Caco-2 (cell line): Measurements from ENCODE around the gene DCUN1D1. TPM values are rescaled to one million over a fixed set of nuclear protein-coding genes. Genes with fewer than 3 reads are reported as not detected.

Source experiments
- BruUV-seq: library from RNA; stranded (reverse); fragments of 400-500 nt; replicated peaks from 2 replicates; lab custom pipeline; 2021; lab: Mats Ljungman, UMichigan
- CTCF ChIA-PET: fragments of 300-600 bp; sonication (Branson Sonifier 250); formaldehyde crosslinking; loops from one replicate; lab custom pipeline; 2022; ENCODE audit warnings: antibody characterized with exemption; lab: Charles Lee
- POLR2A ChIA-PET: fragments of 300-600 bp; sonication (Branson Sonifier 250); formaldehyde crosslinking; loops from one replicate; lab custom pipeline; 2022; ENCODE audit warnings: antibody characterized with exemption; lab: Charles Lee
- DNase-seq, 2 experiments: peaks; one replicate each; pipeline versions ENCODE4 v3.0.0 to v3.0.0-alpha.2; 2020 to 2022
- H3K27me3 ChIP-seq: replicated peaks from 2 replicates; pipeline ENCODE4 v1.6.0; 2011; ENCODE audit warnings: low read length; ENCODE audit not compliant: control insufficient read depth, insufficient read depth
- H3K36me3 ChIP-seq: 2 replicates; pipeline ENCODE4 v1.5.1; 2011; ENCODE audit warnings: low read length; ENCODE audit not compliant: control insufficient read depth, insufficient read depth
- H3K4me1 ChIP-seq: fragments of 250-450 bp; sonication (Bioruptor Pico); 2 replicates; pipeline ENCODE4 v1.5.1; 2020; ENCODE audit warnings: mild to moderate bottlenecking
- H3K4me3 ChIP-seq: 2 replicates; pipeline ENCODE4 v1.5.1; 2011; ENCODE audit warnings: low read depth, mild to moderate bottlenecking, control low read depth, low read length
- H3K9me3 ChIP-seq: fragments of 250-450 bp; sonication (Bioruptor Pico); 2 replicates; pipeline ENCODE4 v1.5.1; 2020; ENCODE audit warnings: mild to moderate bottlenecking, moderate library complexity
- H3K27ac Mint-ChIP-seq: one replicate; pipeline ENCODE4 v1.8.0; 2022; ENCODE audit warnings: mixed read lengths; ENCODE audit not compliant: unreplicated experiment
- H3K27me3 Mint-ChIP-seq: one replicate; pipeline ENCODE4 v1.8.0; 2022; ENCODE audit warnings: mixed read lengths; ENCODE audit not compliant: insufficient read depth, unreplicated experiment
- H3K36me3 Mint-ChIP-seq: one replicate; pipeline ENCODE4 v1.8.0; 2022; ENCODE audit warnings: mild to moderate bottlenecking, mixed read lengths; ENCODE audit not compliant: insufficient read depth, unreplicated experiment
- H3K4me1 Mint-ChIP-seq: one replicate; pipeline ENCODE4 v1.8.0; 2022; ENCODE audit warnings: low read depth, mixed read lengths; ENCODE audit not compliant: unreplicated experiment
- H3K4me3 Mint-ChIP-seq: one replicate; pipeline ENCODE4 v1.8.0; 2022; ENCODE audit warnings: mild to moderate bottlenecking, moderate library complexity, mixed read lengths; ENCODE audit not compliant: unreplicated experiment
- H3K9me3 Mint-ChIP-seq: one replicate; pipeline ENCODE4 v1.8.0; 2022; ENCODE audit warnings: mixed read lengths; ENCODE audit not compliant: unreplicated experiment
- CTCF ChIP-seq, 2 experiments: fragments of 200-600 bp in 1 of 2; IDR thresholded peaks; 1 replicate in 1 of 2; 2 replicates in 1 of 2; pipeline versions ENCODE4 v1.5.1 to v1.8.0; 2011 to 2022; ENCODE audit warnings: antibody characterized with exemption in 1 of 2, control low read depth in 1 of 2, inconsistent platforms in 1 of 2, low read depth in 1 of 2, low read length in 1 of 2, mild to moderate bottlenecking in 1 of 2, moderate library complexity in 1 of 2; ENCODE audit not compliant: insufficient read depth in 1 of 2, severe bottlenecking in 1 of 2, unreplicated experiment in 1 of 2
- intact Hi-C: fragments of 100-400 bp; cut with micrococcal nuclease; formaldehyde crosslinking; loops from one replicate; pipeline ENCODE4 v1.10.0; 2022; ENCODE audit not compliant: unreplicated experiment
- total RNA-seq: library from RNA; stranded (reverse); gene quantifications from 2 replicates; pipeline ENCODE4 v1.2.3, GENCODE V29; 2022

Gene DCUN1D1
- total RNA-seq, 1 experiment from 2014 or later, result 51.2 TPM

GRCh38 chr3:182981038-182981380 is 671 bp upstream of the DCUN1D1 start:
- H3K4me1 Mint-ChIP-seq, result no peaks in the 10 kb centered on the region
- DNase-seq, result no peak
- intact Hi-C loops, result no loop called here
- TF ChIP-seq CTCF (IDR thresholded peaks at IDR 0.05; ENCODE audit: insufficient read depth in 1 of 2, low read depth in 1 of 2, low read length in 1 of 2, severe bottlenecking in 1 of 2, unreplicated experiment in 1 of 2), result no peak
- H3K27me3 Mint-ChIP-seq, result no peaks in the 10 kb centered on the region
- ChIA-PET CTCF (no interaction called here), POLR2A (no interaction called here)
- Histone ChIP-seq H3K36me3 (no peaks in the 10 kb centered on the region), H3K9me3 (no peaks in the 10 kb centered on the region), H3K27me3 (no peaks in the 10 kb centered on the region), H3K4me3 (peak overlapping the region; percentile 61), H3K4me1 (peaks cover 9% of the 10 kb centered on the region)
- H3K36me3 Mint-ChIP-seq, result peaks cover 6% of the 10 kb centered on the region
- peak overlapping the region; percentile 84 for H3K4me3 Mint-ChIP-seq
- H3K27ac Mint-ChIP-seq, result peak overlapping the region; percentile 52
- BruUV-seq, result no TSS peak
- H3K9me3 Mint-ChIP-seq, result no peaks in the 10 kb centered on the region

GRCh38 chr3:182979674-182980191 is 605 bp downstream of the DCUN1D1 start:
- Mint-ChIP-seq H3K4me1 (no peaks in the 10 kb centered on the region), H3K9me3 (no peaks in the 10 kb centered on the region), H3K36me3 (peaks cover 6% of the 10 kb centered on the region), H3K27me3 (no peaks in the 10 kb centered on the region), H3K4me3 (peak overlapping the region; percentile 84), H3K27ac (peak overlapping the region; percentile 55)
- BruUV-seq, result no TSS peak
- intact Hi-C loops, result no loop called here
- peak in 1 of 2 experiments; percentile 39 for DNase-seq
- no peak for TF ChIP-seq CTCF (IDR thresholded peaks at IDR 0.05; ENCODE audit: insufficient read depth in 1 of 2, low read depth in 1 of 2, low read length in 1 of 2, severe bottlenecking in 1 of 2, unreplicated experiment in 1 of 2)
- Histone ChIP-seq H3K9me3 (no peaks in the 10 kb centered on the region), H3K27me3 (no peaks in the 10 kb centered on the region), H3K4me3 (peak overlapping the region; percentile 61), H3K36me3 (no peaks in the 10 kb centered on the region), H3K4me1 (peaks cover 9% of the 10 kb centered on the region)
- ChIA-PET CTCF (no interaction called here), POLR2A (no interaction called here)

GRCh38 chr3:182979103-182979673 is 1.1 kb downstream of the DCUN1D1 start:
- intact Hi-C loops, result no loop called here
- H3K4me3 Mint-ChIP-seq, result peak overlapping the region; percentile 84
- H3K27me3 Mint-ChIP-seq, result no peaks in the 10 kb centered on the region
- TSS peak; percentile 73 for BruUV-seq
- no peaks in the 10 kb centered on the region for H3K36me3 ChIP-seq
- no peak for DNase-seq
- POLR2A ChIA-PET, result no interaction called here
- H3K4me3 ChIP-seq, result peak overlapping the region; percentile 61
- H3K27me3 ChIP-seq, result no peaks in the 10 kb centered on the region
- TF ChIP-seq CTCF (IDR thresholded peaks at IDR 0.05; ENCODE audit: insufficient read depth in 1 of 2, low read depth in 1 of 2, low read length in 1 of 2, severe bottlenecking in 1 of 2, unreplicated experiment in 1 of 2), result no peak
- no peaks in the 10 kb centered on the region for H3K4me1 Mint-ChIP-seq
- H3K4me1 ChIP-seq, result peaks cover 9% of the 10 kb centered on the region
- H3K27ac Mint-ChIP-seq, result peak overlapping the region; percentile 55
- H3K36me3 Mint-ChIP-seq, result peaks cover 6% of the 10 kb centered on the region
- H3K9me3 ChIP-seq, result no peaks in the 10 kb centered on the region
- no peaks in the 10 kb centered on the region for H3K9me3 Mint-ChIP-seq
- CTCF ChIA-PET, result no interaction called here
